ENCODE data around the gene TCOF1.

DNA sequence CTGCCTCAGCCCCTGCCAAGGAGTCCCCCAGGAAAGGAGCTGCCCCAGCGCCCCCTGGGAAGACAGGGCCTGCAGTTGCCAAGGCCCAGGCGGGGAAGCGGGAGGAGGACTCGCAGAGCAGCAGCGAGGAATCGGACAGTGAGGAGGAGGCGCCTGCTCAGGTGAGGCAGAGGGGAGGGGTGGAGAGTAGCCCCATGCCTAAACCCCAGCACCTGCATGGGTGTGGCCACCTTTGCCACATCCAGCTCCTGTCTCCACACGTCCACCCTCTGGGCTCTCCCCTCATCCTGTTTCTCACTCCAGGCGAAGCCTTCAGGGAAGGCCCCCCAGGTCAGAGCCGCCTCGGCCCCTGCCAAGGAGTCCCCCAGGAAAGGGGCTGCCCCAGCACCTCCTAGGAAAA is 17.2 kb downstream of the TCOF1 start:
- TF ChIP-seq ZNF70 (CRISPR knock-in tag; IDR thresholded peaks at IDR 0.05) (no peak), ZFP30 (CRISPR knock-in tag; IDR thresholded peaks at IDR 0.05) (no peak), ZFP3 (CRISPR knock-in tag; IDR thresholded peaks at IDR 0.05) (no peak), ESRRG (CRISPR knock-in tag; IDR thresholded peaks at IDR 0.05) (no peak)
- TF ChIP-seq, protein P1, sequence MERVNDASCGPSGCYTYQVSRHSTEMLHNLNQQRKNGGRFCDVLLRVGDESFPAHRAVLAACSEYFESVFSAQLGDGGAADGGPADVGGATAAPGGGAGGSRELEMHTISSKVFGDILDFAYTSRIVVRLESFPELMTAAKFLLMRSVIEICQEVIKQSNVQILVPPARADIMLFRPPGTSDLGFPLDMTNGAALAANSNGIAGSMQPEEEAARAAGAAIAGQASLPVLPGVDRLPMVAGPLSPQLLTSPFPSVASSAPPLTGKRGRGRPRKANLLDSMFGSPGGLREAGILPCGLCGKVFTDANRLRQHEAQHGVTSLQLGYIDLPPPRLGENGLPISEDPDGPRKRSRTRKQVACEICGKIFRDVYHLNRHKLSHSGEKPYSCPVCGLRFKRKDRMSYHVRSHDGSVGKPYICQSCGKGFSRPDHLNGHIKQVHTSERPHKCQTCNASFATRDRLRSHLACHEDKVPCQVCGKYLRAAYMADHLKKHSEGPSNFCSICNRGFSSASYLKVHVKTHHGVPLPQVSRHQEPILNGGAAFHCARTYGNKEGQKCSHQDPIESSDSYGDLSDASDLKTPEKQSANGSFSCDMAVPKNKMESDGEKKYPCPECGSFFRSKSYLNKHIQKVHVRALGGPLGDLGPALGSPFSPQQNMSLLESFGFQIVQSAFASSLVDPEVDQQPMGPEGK (CRISPR knock-in tag; IDR thresholded peaks at IDR 0.05; ENCODE audit: borderline replicate concordance): no peak
